Stomach (tissue), 9 donors: ENCODE results near the gene PIAS2. TPM values are rescaled to one million over a fixed set of nuclear protein-coding genes. Genes with fewer than 3 reads are reported as not detected.
"Not testable (repeated sequence)": the region's sequence is repeated elsewhere in the genome, so short reads cannot be mapped to it uniquely, and the experiment has no call there.

Source experiments
- DNase-seq, 2 donors: peaks; one replicate each; pipeline versions ENCODE4 v3.0.0 to v3.0.0-alpha.2; 2013 to 2019
- H3K27ac ChIP-seq, 5 donors: fragments of 200-600 bp in 4 of 5; sonication (generic) in 4 of 5; one replicate each; pipeline ENCODE4 v1.5.1; 2013 to 2019; ENCODE audit warnings: mild to moderate bottlenecking in 1 of 5, moderate library complexity in 1 of 5
- H3K27me3 ChIP-seq, 3 donors: fragments of 200-600 bp; sonication (generic); one replicate each; pipeline ENCODE4 v1.5.1; 2017 to 2019; ENCODE audit warnings: mixed run types in 1 of 3
- H3K36me3 ChIP-seq, 4 donors: fragments of 200-600 bp; sonication (generic); 1 replicate in 3 of 4; 2 replicates in 1 of 4; pipeline ENCODE4 v1.5.1; 2016 to 2019
- H3K4me1 ChIP-seq, 4 donors: fragments of 200-600 bp; sonication (generic); one replicate each; pipeline ENCODE4 v1.5.1; 2016 to 2019
- H3K4me3 ChIP-seq, 4 donors: fragments of 200-600 bp; sonication (generic) in 3 of 4; one replicate each; pipeline ENCODE4 v1.5.1; 2016 to 2019; ENCODE audit warnings: mild to moderate bottlenecking in 1 of 4
- H3K9me3 ChIP-seq, 4 donors: fragments of 200-600 bp; sonication (generic); one replicate each; pipeline ENCODE4 v1.5.1; 2016 to 2019
- CTCF ChIP-seq, 7 experiments: fragments of 450-650 bp in 4 of 7; fragments of 200-600 bp in 3 of 7; sonication (generic) in 3 of 7; IDR thresholded peaks; one replicate each; pipeline ENCODE4 v1.5.1; 2016 to 2019; ENCODE audit warnings: antibody characterized with exemption in 7 of 7, control low read depth in 2 of 7, mild to moderate bottlenecking in 1 of 7
- EP300 ChIP-seq: sonication (generic); formaldehyde crosslinking; IDR thresholded peaks from one replicate; pipeline ENCODE4 v1.6.1; 2017; ENCODE audit warnings: antibody characterized with exemption
- POLR2A ChIP-seq, 4 donors: fragments of 450-650 bp; IDR thresholded peaks; one replicate each; pipeline ENCODE4 v1.6.1; 2016; ENCODE audit warnings: antibody characterized with exemption in 4 of 4, control low read depth in 2 of 4, mild to moderate bottlenecking in 1 of 4, moderate library complexity in 1 of 4
- POLR2AphosphoS5 ChIP-seq, 3 donors: sonication (generic); formaldehyde crosslinking; IDR thresholded peaks; one replicate each; pipeline ENCODE4 v1.6.1; 2016; ENCODE audit warnings: antibody characterized with exemption in 3 of 3
- WGBS, 5 donors: extraction: QIAGEN DNeasy Blood & Tissue Kit in 3 of 5; methylation state at CpG; one replicate each; pipeline versions ENCODE4 v1.1.5 to v1.1.7; 2013 to 2018; 5-methylcytosine and 5-hydroxymethylcytosine counted together
- intact Hi-C: fragments of 100-400 bp; cut with DNase I; formaldehyde crosslinking; loops from one replicate; pipeline ENCODE4 v1.15.1; 2023; ENCODE audit warnings: low total_unique reads
- polyA plus RNA-seq, 3 donors: library from polyadenylated mRNA; stranded (reverse); fragments of 200-250 nt; gene quantifications; one replicate each; pipeline ENCODE4 v1.2.3, GENCODE V29; 2013
- total RNA-seq, 5 donors: library from RNA; depleted of rRNA; stranded (reverse); fragments of >200 nt; gene quantifications; one replicate each; pipeline versions ENCODE4 v1.1.0 to v1.2.3, GENCODE V29; 2014 to 2016
- donor health status: healthy with polysubstance abuse.
- donor health status: Bipolar disorder and iron deficiency.
- donor health status: healthy.

Gene PIAS2
- total and polyA plus RNA-seq, 8 donors, result 3.4 to 83.4 (median 31.4) TPM

GRCh38 chr18:46833899-46834298, 83.4 kb downstream of the PIAS2 start:
- TF ChIP-seq POLR2AphosphoS5 (IDR thresholded peaks at IDR 0.05) (no peak), POLR2A (IDR thresholded peaks at IDR 0.05) (no peak), CTCF (IDR thresholded peaks at IDR 0.05) (no peak), EP300 (no peak)
- no peak overlapping the region for H3K27ac ChIP-seq
- H3K4me1 ChIP-seq, result peaks cover 0 to 8% (median 4%) of the 10 kb centered on the region in 4 donors
- intact Hi-C loops, result no loop called here
- H3K27me3 ChIP-seq, result no peaks in the 10 kb centered on the region
- WGBS, 5 donors, result 98 to 100% (median 98%) methylated on average over 1 of the region's 1 CpG
- H3K9me3 ChIP-seq, result no peaks in the 10 kb centered on the region
- H3K36me3 ChIP-seq, result peaks cover 0 to 32% (median 24%) of the 10 kb centered on the region in 4 donors
- DNase-seq, result no peak
- H3K4me3 ChIP-seq, result no peak overlapping the region

GRCh38 chr18:46832849-46833248, 84.5 kb downstream of the PIAS2 start:
- TF ChIP-seq CTCF (IDR thresholded peaks at IDR 0.05) (no peak), EP300 (no peak), POLR2AphosphoS5 (IDR thresholded peaks at IDR 0.05) (peak in 1 of 3 donors; percentile 4), POLR2A (IDR thresholded peaks at IDR 0.05) (no peak)
- peaks cover 0 to 43% (median 33%) of the 10 kb centered on the region in 4 donors for H3K36me3 ChIP-seq
- no peak overlapping the region for H3K4me3 ChIP-seq
- no peaks in the 10 kb centered on the region for H3K9me3 ChIP-seq
- peaks cover 0 to 8% (median 4%) of the 10 kb centered on the region in 4 donors for H3K4me1 ChIP-seq
- DNase-seq, result peak; percentile 67 to 69
- intact Hi-C loops, result no loop called here
- H3K27me3 ChIP-seq, result no peaks in the 10 kb centered on the region
- H3K27ac ChIP-seq, result no peak overlapping the region
- WGBS, 5 donors, result 37 to 63% (median 49%) methylated on average over 2 of the region's 2 CpGs

GRCh38 chr18:46832422-46832821, 84.9 kb downstream of the PIAS2 start:
- WGBS, 5 donors, result 78 to 92% (median 79%) methylated on average over 5 of the region's 5 CpGs
- H3K36me3 ChIP-seq, result peaks cover 0 to 47% (median 37%) of the 10 kb centered on the region in 4 donors
- H3K4me1 ChIP-seq, result not testable (repeated sequence)

GRCh38 chr18:46831434-46831833, 85.9 kb downstream of the PIAS2 start:
- no peak for TF ChIP-seq EP300
- no peak for TF ChIP-seq POLR2A (IDR thresholded peaks at IDR 0.05)
- TF ChIP-seq CTCF (IDR thresholded peaks at IDR 0.05), result no peak
- no peak for TF ChIP-seq POLR2AphosphoS5 (IDR thresholded peaks at IDR 0.05)
- H3K4me1 ChIP-seq, result peaks cover 0 to 8% (median 4%) of the 10 kb centered on the region in 4 donors
- no peak overlapping the region for H3K4me3 ChIP-seq
- no peak overlapping the region for H3K27ac ChIP-seq
- H3K27me3 ChIP-seq, result no peaks in the 10 kb centered on the region
- H3K36me3 ChIP-seq, result peaks cover 0 to 55% (median 45%) of the 10 kb centered on the region in 4 donors
- H3K9me3 ChIP-seq, result no peaks in the 10 kb centered on the region
- intact Hi-C loops, result no loop called here
- no peak for DNase-seq

More at GRCh38 chr18:46832422-46832821, 84.9 kb downstream of the PIAS2 start:
- H3K27me3 ChIP-seq, DNase-seq, H3K4me3 ChIP-seq, H3K9me3 ChIP-seq, H3K27ac ChIP-seq, intact Hi-C loops: not testable (repeated sequence)

GRCh38 chr18:46830633-46831032, 86.7 kb downstream of the PIAS2 start:
- no peak overlapping the region for H3K27ac ChIP-seq
- peaks cover 0 to 8% (median 4%) of the 10 kb centered on the region in 4 donors for H3K4me1 ChIP-seq
- H3K27me3 ChIP-seq, result no peaks in the 10 kb centered on the region
- H3K36me3 ChIP-seq, result peaks cover 0 to 52% (median 47%) of the 10 kb centered on the region in 4 donors
- TF ChIP-seq POLR2AphosphoS5 (IDR thresholded peaks at IDR 0.05) (no peak), CTCF (IDR thresholded peaks at IDR 0.05) (no peak), POLR2A (IDR thresholded peaks at IDR 0.05) (no peak), EP300 (no peak)
- no peak overlapping the region for H3K4me3 ChIP-seq
- intact Hi-C loops, result no loop called here
- H3K9me3 ChIP-seq, result no peaks in the 10 kb centered on the region
- no peak for DNase-seq
